Neural crest cell (in vitro differentiated cells): ENCODE measurements around the gene HRK. TPM values are rescaled to one million over a fixed set of nuclear protein-coding genes. Genes with fewer than 3 reads are reported as not detected.

Experiments
- DNase-seq: peaks from one replicate; pipeline ENCODE4 v3.0.0; 2021; ENCODE audit warnings: low read depth, mixed read lengths, low spot score
- H3K27ac Mint-ChIP-seq: one replicate; pipeline ENCODE4 v1.8.0; 2021; ENCODE audit warnings: mild to moderate bottlenecking, mixed read lengths; ENCODE audit not compliant: unreplicated experiment
- H3K27me3 Mint-ChIP-seq: 2 replicates; pipeline ENCODE4 v1.8.0; 2021; ENCODE audit warnings: low read depth, mild to moderate bottlenecking, mixed read lengths
- H3K36me3 Mint-ChIP-seq: 2 replicates; pipeline ENCODE4 v1.8.0; 2021; ENCODE audit warnings: low read depth, mild to moderate bottlenecking, mixed read lengths
- H3K4me1 Mint-ChIP-seq: 2 replicates; pipeline ENCODE4 v1.8.0; 2021; ENCODE audit warnings: mixed read lengths
- H3K4me3 Mint-ChIP-seq: one replicate; pipeline ENCODE4 v1.8.0; 2021; ENCODE audit warnings: mild to moderate bottlenecking, mixed read lengths
- H3K9me3 Mint-ChIP-seq: 2 replicates; pipeline ENCODE4 v1.8.0; 2021; ENCODE audit warnings: mixed read lengths
- total RNA-seq: library from RNA; stranded (reverse); gene quantifications from 2 replicates; pipeline ENCODE4 v1.2.1, GENCODE V29; 2021
- TF ChIP-seq, protein P1 (sequence below): fragments of 200-600 bp; sonication (generic); conservative IDR thresholded peaks from 2 replicates; pipeline ENCODE4 v1.5.0; 2021; ENCODE audit warnings: antibody characterized with exemption, mild to moderate bottlenecking

Gene HRK
- total RNA-seq, 1 donor from 2014 or later, result 2.2 TPM

DNA sequence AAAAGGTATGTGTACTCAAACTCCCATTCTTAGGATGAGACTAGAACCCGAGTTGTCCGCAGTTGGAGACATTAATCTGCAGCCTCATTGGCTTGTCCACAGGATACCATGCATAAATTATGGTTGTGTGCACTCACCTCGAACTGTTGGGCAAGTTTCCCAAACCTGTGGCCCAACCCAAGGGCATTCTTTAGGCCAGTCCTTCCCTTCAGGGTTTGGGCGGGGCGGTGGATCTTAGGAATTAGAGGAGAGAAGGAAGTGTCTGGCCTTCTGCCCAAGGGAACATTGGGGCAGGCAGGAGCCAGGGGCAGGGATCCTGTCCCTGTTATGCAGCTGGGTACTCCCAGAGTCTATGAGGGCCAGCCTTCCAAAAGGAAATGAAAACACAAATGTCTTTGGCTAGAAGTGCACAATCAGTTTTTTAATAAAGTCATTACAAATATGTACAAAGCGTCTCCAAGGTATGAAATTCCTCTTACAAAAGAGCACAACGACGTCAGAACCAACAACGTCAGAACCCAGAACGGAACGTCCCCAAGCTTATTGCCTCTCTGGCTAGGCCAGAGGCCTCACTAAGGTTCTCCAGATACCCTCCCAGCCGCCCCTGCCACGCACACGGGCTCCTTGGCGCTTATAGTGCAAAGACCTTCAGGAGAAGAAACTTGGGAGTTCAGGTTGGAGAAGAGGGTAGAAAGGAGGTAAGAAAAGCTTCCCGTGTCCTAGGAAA, 25.3 kb downstream of the HRK start:
- no peak for DNase-seq
- TF ChIP-seq, protein P1, sequence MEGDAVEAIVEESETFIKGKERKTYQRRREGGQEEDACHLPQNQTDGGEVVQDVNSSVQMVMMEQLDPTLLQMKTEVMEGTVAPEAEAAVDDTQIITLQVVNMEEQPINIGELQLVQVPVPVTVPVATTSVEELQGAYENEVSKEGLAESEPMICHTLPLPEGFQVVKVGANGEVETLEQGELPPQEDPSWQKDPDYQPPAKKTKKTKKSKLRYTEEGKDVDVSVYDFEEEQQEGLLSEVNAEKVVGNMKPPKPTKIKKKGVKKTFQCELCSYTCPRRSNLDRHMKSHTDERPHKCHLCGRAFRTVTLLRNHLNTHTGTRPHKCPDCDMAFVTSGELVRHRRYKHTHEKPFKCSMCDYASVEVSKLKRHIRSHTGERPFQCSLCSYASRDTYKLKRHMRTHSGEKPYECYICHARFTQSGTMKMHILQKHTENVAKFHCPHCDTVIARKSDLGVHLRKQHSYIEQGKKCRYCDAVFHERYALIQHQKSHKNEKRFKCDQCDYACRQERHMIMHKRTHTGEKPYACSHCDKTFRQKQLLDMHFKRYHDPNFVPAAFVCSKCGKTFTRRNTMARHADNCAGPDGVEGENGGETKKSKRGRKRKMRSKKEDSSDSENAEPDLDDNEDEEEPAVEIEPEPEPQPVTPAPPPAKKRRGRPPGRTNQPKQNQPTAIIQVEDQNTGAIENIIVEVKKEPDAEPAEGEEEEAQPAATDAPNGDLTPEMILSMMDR, result no peak
- peaks cover 2% of the 10 kb centered on the region for H3K27me3 Mint-ChIP-seq
- no peaks in the 10 kb centered on the region for H3K36me3 Mint-ChIP-seq
- no peaks in the 10 kb centered on the region for H3K9me3 Mint-ChIP-seq
- H3K4me1 Mint-ChIP-seq, result peaks cover 29% of the 10 kb centered on the region
- H3K27ac Mint-ChIP-seq, result no peak overlapping the region
- H3K4me3 Mint-ChIP-seq, result no peak overlapping the region

DNA sequence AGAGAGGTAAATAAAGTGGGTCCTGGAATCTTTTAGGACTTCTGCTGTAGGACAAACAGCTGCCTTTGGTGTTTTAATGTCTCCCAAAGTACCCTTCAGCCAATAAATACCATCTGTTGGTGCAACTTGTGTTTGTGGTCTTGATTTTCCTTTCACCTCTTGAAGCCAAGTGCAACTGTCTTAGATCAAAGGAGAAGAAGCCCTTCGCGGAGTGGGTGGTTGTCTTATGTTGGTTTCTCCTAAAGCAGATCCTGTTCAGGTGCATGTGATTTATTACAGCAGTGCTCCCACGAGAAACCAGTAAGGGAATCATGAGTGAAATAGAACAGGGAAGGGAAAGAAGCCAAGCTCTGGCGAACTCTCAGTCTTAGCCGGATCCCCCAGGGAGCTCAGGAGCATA, 27.7 kb downstream of the HRK start:
- peaks cover 15% of the 10 kb centered on the region for H3K4me1 Mint-ChIP-seq
- no peaks in the 10 kb centered on the region for H3K27me3 Mint-ChIP-seq
- peak overlapping the region; percentile 27 for H3K27ac Mint-ChIP-seq
- no peak overlapping the region for H3K4me3 Mint-ChIP-seq
- TF ChIP-seq, protein P1, result no peak
- no peaks in the 10 kb centered on the region for H3K9me3 Mint-ChIP-seq
- peaks cover 3% of the 10 kb centered on the region for H3K36me3 Mint-ChIP-seq
- no peak for DNase-seq

DNA sequence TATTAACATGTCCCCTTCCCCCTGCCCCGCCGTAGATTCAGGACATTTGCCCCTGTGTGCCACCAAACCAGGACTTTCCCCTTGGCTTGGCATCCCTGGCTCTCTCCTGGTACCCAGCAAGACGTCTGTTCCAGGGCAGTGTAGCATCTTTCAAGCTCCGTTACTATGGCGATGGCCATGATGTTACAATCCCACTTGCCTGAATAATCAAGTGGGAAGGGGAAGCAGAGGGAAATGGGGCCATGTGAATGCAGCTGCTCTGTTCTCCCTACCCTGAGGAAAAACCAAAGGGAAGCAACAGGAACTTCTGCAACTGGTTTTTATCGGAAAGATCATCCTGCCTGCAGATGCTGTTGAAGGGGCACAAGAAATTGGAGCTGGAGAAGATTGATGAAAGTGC, 28.9 kb downstream of the HRK start:
- H3K27ac Mint-ChIP-seq, result no peak overlapping the region
- peaks cover 5% of the 10 kb centered on the region for H3K4me1 Mint-ChIP-seq
- H3K27me3 Mint-ChIP-seq, result no peaks in the 10 kb centered on the region

DNA sequence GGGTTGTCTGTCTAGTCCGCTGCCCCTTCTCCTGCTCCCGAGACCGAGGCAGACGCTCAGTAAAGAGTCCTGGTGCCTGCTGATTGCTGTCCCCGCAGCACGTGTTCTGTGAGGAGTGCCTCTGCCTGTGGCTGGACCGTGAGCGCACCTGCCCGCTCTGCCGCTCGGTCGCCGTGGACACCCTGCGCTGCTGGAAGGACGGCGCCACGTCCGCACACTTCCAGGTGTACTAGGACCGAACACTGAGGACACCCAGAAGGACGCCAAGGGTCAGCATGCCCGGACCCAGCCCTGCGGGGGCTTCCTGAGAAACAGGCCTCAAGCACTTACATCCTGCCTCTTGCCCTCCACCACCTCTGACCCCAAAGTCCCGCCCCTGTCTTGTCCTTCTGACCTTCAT, 32.0 kb downstream of the HRK start:
- Mint-ChIP-seq H3K4me1 (peaks cover 4% of the 10 kb centered on the region), H3K27me3 (no peaks in the 10 kb centered on the region), H3K4me3 (no peak overlapping the region), H3K27ac (no peak overlapping the region), H3K9me3 (no peaks in the 10 kb centered on the region), H3K36me3 (peaks cover 13% of the 10 kb centered on the region)
- no peak for DNase-seq
- TF ChIP-seq, protein P1, result no peak

More for the DNA sequence above, 28.9 kb downstream of the HRK start:
- H3K36me3 Mint-ChIP-seq, result peaks cover 10% of the 10 kb centered on the region
- DNase-seq, result no peak
- H3K9me3 Mint-ChIP-seq, result no peaks in the 10 kb centered on the region
- H3K4me3 Mint-ChIP-seq, result no peak overlapping the region
- TF ChIP-seq, protein P1, result no peak

DNA sequence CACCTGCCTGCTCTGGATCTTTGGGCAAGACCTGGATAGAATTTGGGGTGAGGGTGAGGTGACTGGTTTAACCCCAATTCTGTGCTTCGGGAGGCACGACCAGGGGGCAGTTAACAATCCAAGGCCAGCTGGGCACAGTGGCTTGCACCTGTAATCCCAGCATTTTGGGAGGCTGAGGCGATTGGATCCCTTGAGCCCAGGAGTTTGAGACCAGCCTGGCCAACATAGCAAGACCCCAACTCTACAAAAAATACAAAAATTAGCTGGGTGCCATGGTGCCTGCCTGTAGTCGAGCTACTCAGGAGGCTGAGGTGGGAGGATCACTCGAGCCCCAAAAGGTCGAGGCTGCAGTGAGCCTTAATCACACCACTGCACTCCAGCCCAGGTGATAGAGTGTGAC, 38.2 kb downstream of the HRK start:
- no peak for DNase-seq
- TF ChIP-seq, protein P1, result no peak
- H3K4me1 Mint-ChIP-seq, result no peaks in the 10 kb centered on the region
- no peaks in the 10 kb centered on the region for H3K27me3 Mint-ChIP-seq
- no peaks in the 10 kb centered on the region for H3K9me3 Mint-ChIP-seq
- peaks cover 8% of the 10 kb centered on the region for H3K36me3 Mint-ChIP-seq
- H3K27ac Mint-ChIP-seq, result no peak overlapping the region
- H3K4me3 Mint-ChIP-seq, result no peak overlapping the region
